PFSK-1 (cell line): Measurements from ENCODE around the gene KCNMA1.

ENCODE experiments used
- FOXP2 ChIP-seq: optimal IDR thresholded peaks from 2 replicates; pipeline ENCODE3; 2011; ENCODE audit warnings: borderline replicate concordance, control low read depth, inconsistent platforms; ENCODE audit not compliant: insufficient read depth; ENCODE audit errors: extremely low read length, extremely low read depth
- POLR2AphosphoS5 ChIP-seq: IDR thresholded peaks from 2 replicates; pipeline ENCODE4 v1.6.1; 2012; ENCODE audit warnings: low read depth, mild to moderate bottlenecking, control low read depth, low read length, moderate library complexity
- REST ChIP-seq, 2 experiments: IDR thresholded peaks; 2 replicates each; pipeline versions ENCODE4 v1.6.1 to v1.8.0; 2011 to 2012; ENCODE audit warnings: low read depth in 2 of 2, low read length in 2 of 2, control low read depth in 1 of 2, inconsistent platforms in 1 of 2, mild to moderate bottlenecking in 1 of 2, moderate library complexity in 1 of 2; ENCODE audit not compliant: insufficient read depth in 1 of 2
- SIN3A ChIP-seq: IDR thresholded peaks from 2 replicates; pipeline ENCODE4 v1.6.1; 2012; ENCODE audit warnings: mild to moderate bottlenecking, low read length, moderate library complexity, borderline replicate concordance; ENCODE audit not compliant: insufficient read depth
- TAF1 ChIP-seq: IDR thresholded peaks from 2 replicates; pipeline ENCODE4 v1.6.1; 2012; ENCODE audit warnings: low read length, control low read depth, borderline replicate concordance; ENCODE audit not compliant: insufficient read depth

KCNMA1 gene

GRCh38 chr10:76858721-76859120 lies 778.9 kb downstream of the KCNMA1 start:
- no peak for TF ChIP-seq POLR2AphosphoS5
- TF ChIP-seq FOXP2 = no peak
- no peak for TF ChIP-seq TAF1
- no peak for TF ChIP-seq SIN3A
- TF ChIP-seq REST (IDR thresholded peaks at IDR 0.05; ENCODE audit: insufficient read depth in 1 of 2, low read depth in 2 of 2, low read length in 2 of 2) = no peak

GRCh38 chr10:76840802-76841201 lies 796.8 kb downstream of the KCNMA1 start:
- TF ChIP-seq FOXP2 (no peak), SIN3A (no peak), TAF1 (no peak), POLR2AphosphoS5 (no peak), REST (IDR thresholded peaks at IDR 0.05; ENCODE audit: insufficient read depth in 1 of 2, low read depth in 2 of 2, low read length in 2 of 2) (no peak)

- TF ChIP-seq POLR2AphosphoS5 (no peak), REST (IDR thresholded peaks at IDR 0.05; ENCODE audit: insufficient read depth in 1 of 2, low read depth in 2 of 2, low read length in 2 of 2) (no peak), FOXP2 (no peak), TAF1 (no peak), SIN3A (no peak)
Measured at GRCh38 chr10:76839276-76839675, 798.3 kb downstream of the KCNMA1 start.

- no peak for TF ChIP-seq TAF1
- no peak for TF ChIP-seq POLR2AphosphoS5
- TF ChIP-seq SIN3A = no peak
- no peak for TF ChIP-seq REST (IDR thresholded peaks at IDR 0.05; ENCODE audit: insufficient read depth in 1 of 2, low read depth in 2 of 2, low read length in 2 of 2)
- no peak for TF ChIP-seq FOXP2
Measured at GRCh38 chr10:76830218-76830617, 807.4 kb downstream of the KCNMA1 start.

- TF ChIP-seq REST (IDR thresholded peaks at IDR 0.05; ENCODE audit: insufficient read depth in 1 of 2, low read depth in 2 of 2, low read length in 2 of 2) (no peak), TAF1 (no peak)
Measured at GRCh38 chr10:76829724-76830123, 807.9 kb downstream of the KCNMA1 start.
